CD14-positive monocyte (primary cell): ENCODE measurements around the gene DOCK1. TPM values are rescaled to one million over a fixed set of nuclear protein-coding genes. Genes with fewer than 3 reads are reported as not detected.

ENCODE experiments used
- DNase-seq, 3 donors: peaks; one replicate each; pipeline ENCODE4 v3.0.0-alpha.2; 2011 to 2022
- H2AFZ ChIP-seq: 2 replicates; pipeline ENCODE4 v1.6.0; 2012; ENCODE audit warnings: mild to moderate bottlenecking, low read depth, low read length, inconsistent platforms; ENCODE audit not compliant: insufficient read depth, poor library complexity, severe bottlenecking
- H3K27ac ChIP-seq, 2 donors: 1 replicate in 1 of 2; 2 replicates in 1 of 2; pipeline ENCODE4 v1.5.1; 2012 to 2013; ENCODE audit warnings: low read length in 2 of 2, control low read depth in 1 of 2, inconsistent platforms in 1 of 2, low read depth in 1 of 2, mild to moderate bottlenecking in 1 of 2
- H3K27me3 ChIP-seq, 2 donors: one replicate each; pipeline versions ENCODE4 v1.6.0 to v1.6.1; 2011 to 2013; ENCODE audit warnings: low read length in 2 of 2; ENCODE audit not compliant: control insufficient read depth in 2 of 2, insufficient read depth in 2 of 2
- H3K36me3 ChIP-seq, 2 donors: replicated peaks in 1 of 2; 1 replicate in 1 of 2; 2 replicates in 1 of 2; pipeline versions ENCODE4 v1.5.1 to v1.6.1; 2012 to 2013; ENCODE audit warnings: low read length in 2 of 2, control low read depth in 1 of 2, inconsistent platforms in 1 of 2, mild to moderate bottlenecking in 1 of 2; ENCODE audit not compliant: insufficient read depth in 2 of 2, control insufficient read depth in 1 of 2
- H3K4me1 ChIP-seq, 2 donors: 1 replicate in 1 of 2; 2 replicates in 1 of 2; pipeline versions ENCODE4 v1.5.1 to v1.6.1; 2012 to 2013; ENCODE audit warnings: low read length in 2 of 2, control low read depth in 1 of 2, inconsistent platforms in 1 of 2, mild to moderate bottlenecking in 1 of 2, moderate library complexity in 1 of 2; ENCODE audit not compliant: insufficient read depth in 2 of 2, control insufficient read depth in 1 of 2
- H3K4me2 ChIP-seq: replicated peaks from 2 replicates; pipeline ENCODE3; 2012; ENCODE audit warnings: low read length, moderate library complexity, mild to moderate bottlenecking; ENCODE audit not compliant: poor library complexity, severe bottlenecking; ENCODE audit errors: extremely low read depth
- H3K4me3 ChIP-seq, 3 experiments: fragments of 200-600 bp in 1 of 3; sonication (generic) in 1 of 3; replicated peaks in 1 of 3; 1 replicate in 2 of 3; 2 replicates in 1 of 3; pipeline ENCODE4 v1.5.1; 2011 to 2013; ENCODE audit warnings: low read length in 3 of 3, mild to moderate bottlenecking in 3 of 3, control low read depth in 2 of 3, low read depth in 2 of 3, inconsistent platforms in 1 of 3, moderate library complexity in 1 of 3
- H3K79me2 ChIP-seq: 2 replicates; pipeline ENCODE4 v1.6.0; 2012; ENCODE audit warnings: mild to moderate bottlenecking, control low read depth, inconsistent platforms, low read length, moderate library complexity; ENCODE audit not compliant: insufficient read depth
- H3K9ac ChIP-seq: 2 replicates; pipeline ENCODE4 v1.6.0; 2017; ENCODE audit warnings: low read length, mild to moderate bottlenecking; ENCODE audit not compliant: insufficient read depth, poor library complexity, severe bottlenecking
- H3K9me3 ChIP-seq, 2 donors: replicated peaks in 1 of 2; 1 replicate in 1 of 2; 2 replicates in 1 of 2; pipeline versions ENCODE4 v1.5.1 to v1.6.1; 2012 to 2013; ENCODE audit warnings: low read length in 2 of 2, control low read depth in 1 of 2; ENCODE audit not compliant: control insufficient read depth in 1 of 2, insufficient read depth in 1 of 2
- H4K20me1 ChIP-seq: 2 replicates; pipeline ENCODE4 v1.6.0; 2012; ENCODE audit warnings: mild to moderate bottlenecking, low read length, control low read depth, moderate library complexity; ENCODE audit not compliant: insufficient read depth
- H3K27ac Mint-ChIP-seq, 7 donors: one replicate each; pipeline ENCODE4 v1.8.0; 2020; ENCODE audit warnings: mild to moderate bottlenecking in 7 of 7, mixed read lengths in 7 of 7, moderate library complexity in 6 of 7, inconsistent platforms in 2 of 7
- H3K27me3 Mint-ChIP-seq, 3 donors: one replicate each; pipeline ENCODE4 v1.8.0; 2021 to 2022; ENCODE audit warnings: low read depth in 3 of 3, mild to moderate bottlenecking in 3 of 3, mixed read lengths in 3 of 3, moderate library complexity in 3 of 3, inconsistent platforms in 1 of 3
- H3K36me3 Mint-ChIP-seq, 2 donors: one replicate each; pipeline ENCODE4 v1.8.0; 2020; ENCODE audit warnings: mixed read lengths in 2 of 2, inconsistent platforms in 1 of 2, mild to moderate bottlenecking in 1 of 2
- H3K4me1 Mint-ChIP-seq: one replicate; pipeline ENCODE4 v1.8.0; 2020; ENCODE audit warnings: mild to moderate bottlenecking, mixed read lengths
- H3K4me3 Mint-ChIP-seq, 2 donors: one replicate each; pipeline ENCODE4 v1.8.0; 2020; ENCODE audit warnings: mild to moderate bottlenecking in 2 of 2, mixed read lengths in 2 of 2, moderate library complexity in 1 of 2
- H3K9me3 Mint-ChIP-seq, 7 donors: one replicate each; pipeline ENCODE4 v1.8.0; 2020 to 2022; ENCODE audit warnings: mixed read lengths in 7 of 7, mild to moderate bottlenecking in 6 of 7, moderate library complexity in 6 of 7, inconsistent platforms in 2 of 7
- CTCF ChIP-seq: fragments of 200-600 bp; IDR thresholded peaks from one replicate; pipeline ENCODE4 v1.8.0; 2022; ENCODE audit warnings: antibody characterized with exemption, mild to moderate bottlenecking
- whole genome bisulfite sequencing: methylation state at CpG from one replicate; pipeline ENCODE4 v1.1.5; 2013; ENCODE audit warnings: missing lambda C conversion rate; ENCODE audit not compliant: insufficient coverage; 5-methylcytosine and 5-hydroxymethylcytosine counted together
- intact Hi-C, 2 donors: fragments of 100-400 bp; cut with micrococcal nuclease; formaldehyde crosslinking; loops; one replicate each; pipeline versions ENCODE4 v1.15.0 to v1.15.1; 2023
- polyA plus RNA-seq, 3 donors: library from polyadenylated mRNA; depleted of rRNA in 1 of 3; unstranded in 2 of 3; stranded (reverse) in 1 of 3; fragments of 300-500 nt in 2 of 3; fragments of >200 nt in 1 of 3; fragmentation: Illumina TruSeq in 2 of 3; gene quantifications; 1 replicate in 2 of 3; 2 replicates in 1 of 3; pipeline ENCODE4 v1.2.3, GENCODE V29; 2012 to 2021

The DOCK1 gene
- polyA plus RNA-seq, 3 donors, result 0.31 to 0.35 TPM; not detected in 1

DNA sequence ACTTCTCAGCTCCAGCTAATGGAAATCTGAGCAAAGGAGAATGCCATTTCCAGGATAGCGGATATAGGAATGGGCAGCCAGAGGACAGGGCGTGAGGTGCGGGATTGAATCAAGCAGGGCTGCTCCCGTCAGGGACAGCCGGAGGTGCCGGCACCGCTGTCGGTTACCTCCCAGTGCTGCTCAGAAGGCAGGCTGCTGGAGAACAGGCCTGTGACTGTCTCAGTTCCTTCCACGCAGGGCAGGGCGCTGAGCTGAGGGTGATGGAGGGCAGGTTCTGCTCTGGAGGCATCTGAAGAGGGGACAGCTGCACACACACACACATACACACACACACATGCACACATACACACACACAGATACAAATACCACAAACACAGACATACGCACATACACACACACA is 111.1 kb downstream of the DOCK1 start:
- Histone ChIP-seq H3K9ac (no peak overlapping the region), H3K27me3 (no peaks in the 10 kb centered on the region), H3K27ac (no peak overlapping the region), H4K20me1 (no peaks in the 10 kb centered on the region), H3K9me3 (no peaks in the 10 kb centered on the region), H3K4me3 (no peak overlapping the region), H3K36me3 (no peaks in the 10 kb centered on the region), H3K4me2 (no peak overlapping the region), H3K79me2 (no peaks in the 10 kb centered on the region), H2AFZ (no peak overlapping the region), H3K4me1 (no peaks in the 10 kb centered on the region)
- 82% methylated on average over 9 of the region's 11 CpGs for WGBS
- H3K36me3 Mint-ChIP-seq, result no peaks in the 10 kb centered on the region
- H3K4me1 Mint-ChIP-seq, result peaks cover 10% of the 10 kb centered on the region
- peaks cover 0 to 2% (median 0%) of the 10 kb centered on the region in 7 donors for H3K9me3 Mint-ChIP-seq
- peaks cover 5 to 10% (median 7%) of the 10 kb centered on the region in 3 donors for H3K27me3 Mint-ChIP-seq
- H3K4me3 Mint-ChIP-seq, result no peak overlapping the region
- intact Hi-C loops, result no loop called here
- TF ChIP-seq CTCF, result no peak
- DNase-seq, result no peak
- H3K27ac Mint-ChIP-seq, result no peak overlapping the region

GRCh38 chr10:127017541-127018297 is 112.5 kb downstream of the DOCK1 start:
- Histone ChIP-seq H3K27me3 (no peaks in the 10 kb centered on the region), H3K4me1 (no peaks in the 10 kb centered on the region), H3K79me2 (no peaks in the 10 kb centered on the region), H4K20me1 (no peaks in the 10 kb centered on the region), H3K9ac (no peak overlapping the region), H3K27ac (no peak overlapping the region), H3K36me3 (no peaks in the 10 kb centered on the region), H3K9me3 (no peaks in the 10 kb centered on the region), H2AFZ (no peak overlapping the region), H3K4me2 (no peak overlapping the region), H3K4me3 (no peak overlapping the region)
- no peak for TF ChIP-seq CTCF
- no peak for DNase-seq
- peaks cover 5% of the 10 kb centered on the region for H3K4me1 Mint-ChIP-seq
- 94% methylated on average over 7 of the region's 20 CpGs for WGBS
- H3K27me3 Mint-ChIP-seq, result peaks cover 2 to 4% (median 2%) of the 10 kb centered on the region in 3 donors
- H3K9me3 Mint-ChIP-seq, result no peaks in the 10 kb centered on the region
- no peak overlapping the region for H3K4me3 Mint-ChIP-seq
- H3K27ac Mint-ChIP-seq, result no peak overlapping the region
- intact Hi-C loops, result no loop called here
- H3K36me3 Mint-ChIP-seq, result no peaks in the 10 kb centered on the region
